CD4-positive, alpha-beta T cell treated with Interleukin-2 at 100 ng/mL for 4 hours (primary cell): Measurements from ENCODE around the gene LONP1.

ENCODE experiments used
- DNase-seq: peaks from one replicate; pipeline ENCODE4 v3.0.0-alpha.2; 2020; ENCODE audit warnings: low spot score

Gene LONP1

GRCh38 chr19:5679289-5680083, 40.5 kb downstream of the LONP1 start:
- no peak for DNase-seq

DNA sequence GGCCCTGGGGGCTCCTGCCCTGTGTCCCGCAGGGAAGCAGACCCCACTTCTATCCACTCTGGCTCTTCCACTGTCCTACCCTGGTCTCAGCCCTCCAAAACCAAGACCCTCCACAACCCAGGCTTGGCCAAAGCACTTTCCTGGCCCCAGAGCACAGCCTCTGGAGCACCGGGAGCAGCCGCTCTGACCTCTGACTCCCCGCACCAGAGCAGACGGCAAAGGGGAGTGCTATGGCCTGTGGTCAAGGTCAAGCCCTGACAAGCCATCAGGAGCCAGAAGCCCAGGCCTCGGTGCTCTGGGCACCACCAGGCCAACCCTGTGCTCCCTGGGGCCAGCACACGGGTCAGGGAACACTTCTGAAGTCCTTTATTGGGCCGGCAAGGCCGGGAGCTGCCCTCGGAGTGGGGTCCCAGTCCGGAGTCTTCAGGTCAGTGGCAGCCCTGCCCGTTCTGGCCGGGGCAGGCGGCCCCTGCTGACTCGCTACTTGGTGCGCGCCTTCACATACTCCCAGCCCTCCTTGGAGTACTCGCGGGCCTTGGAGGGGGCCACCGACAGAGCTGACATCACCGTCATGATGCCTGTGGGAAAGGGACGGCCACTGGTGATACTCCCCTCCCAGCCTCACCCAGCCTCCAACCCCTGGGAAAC, 41.8 kb downstream of the LONP1 start:
- no peak for DNase-seq

DNA sequence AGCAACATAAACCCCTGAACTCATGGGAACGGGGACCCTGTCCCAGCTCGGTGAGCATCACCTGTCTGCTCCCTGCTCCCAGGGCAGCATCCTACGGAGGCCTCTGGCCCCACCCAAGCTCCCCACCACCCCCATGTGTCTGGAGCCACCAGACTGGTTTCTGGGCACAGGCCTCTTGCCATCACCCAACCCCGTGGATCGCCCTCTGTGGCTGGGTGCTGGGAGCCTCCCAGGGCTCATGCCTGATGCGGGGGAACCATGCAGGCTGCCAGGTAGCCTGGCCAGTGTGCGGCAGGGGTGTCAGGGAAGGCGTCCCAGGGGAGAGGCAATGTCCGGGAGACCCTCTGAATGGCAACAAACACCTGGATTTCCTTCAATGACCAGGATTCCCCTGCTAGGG, 42.4 kb downstream of the LONP1 start:
- DNase-seq: no peak

DNA sequence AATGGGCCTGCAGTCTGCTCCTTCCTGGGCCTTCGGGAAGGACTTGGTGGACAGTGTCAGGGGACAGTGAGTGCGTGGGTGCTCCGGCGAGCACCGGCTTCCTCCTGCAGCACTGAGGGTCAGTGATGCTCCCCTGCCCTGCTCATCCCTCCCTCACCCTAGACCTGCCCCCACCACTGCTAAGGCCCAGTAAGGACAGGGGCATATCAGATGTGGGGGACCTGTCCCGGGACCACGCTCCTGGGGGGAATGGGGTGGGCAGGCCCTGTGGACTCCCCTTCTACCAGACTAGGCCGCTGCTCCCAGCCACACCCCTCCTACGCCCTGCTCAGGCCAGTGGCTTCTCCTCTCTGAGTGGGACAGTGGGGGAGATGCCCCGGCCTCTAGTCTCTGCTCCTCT, 42.8 kb downstream of the LONP1 start:
- no peak for DNase-seq

DNA sequence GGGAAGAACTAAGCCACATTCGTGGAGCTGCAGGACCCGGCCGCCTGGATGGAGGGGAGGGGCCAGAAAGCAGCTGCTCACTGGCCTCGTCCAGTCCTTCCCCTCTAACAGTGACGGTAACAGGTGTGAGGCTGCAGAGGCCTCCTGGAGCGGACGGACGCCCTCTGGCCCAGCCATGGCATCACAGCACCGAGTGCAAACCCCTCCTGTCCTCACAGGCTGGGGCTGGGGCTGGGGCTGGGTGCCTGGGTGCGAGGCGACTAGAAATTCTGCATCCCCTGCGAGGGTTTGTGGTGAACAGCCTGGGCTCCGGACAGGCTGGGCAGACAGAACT, 43.2 kb downstream of the LONP1 start:
- DNase-seq: no peak

DNA sequence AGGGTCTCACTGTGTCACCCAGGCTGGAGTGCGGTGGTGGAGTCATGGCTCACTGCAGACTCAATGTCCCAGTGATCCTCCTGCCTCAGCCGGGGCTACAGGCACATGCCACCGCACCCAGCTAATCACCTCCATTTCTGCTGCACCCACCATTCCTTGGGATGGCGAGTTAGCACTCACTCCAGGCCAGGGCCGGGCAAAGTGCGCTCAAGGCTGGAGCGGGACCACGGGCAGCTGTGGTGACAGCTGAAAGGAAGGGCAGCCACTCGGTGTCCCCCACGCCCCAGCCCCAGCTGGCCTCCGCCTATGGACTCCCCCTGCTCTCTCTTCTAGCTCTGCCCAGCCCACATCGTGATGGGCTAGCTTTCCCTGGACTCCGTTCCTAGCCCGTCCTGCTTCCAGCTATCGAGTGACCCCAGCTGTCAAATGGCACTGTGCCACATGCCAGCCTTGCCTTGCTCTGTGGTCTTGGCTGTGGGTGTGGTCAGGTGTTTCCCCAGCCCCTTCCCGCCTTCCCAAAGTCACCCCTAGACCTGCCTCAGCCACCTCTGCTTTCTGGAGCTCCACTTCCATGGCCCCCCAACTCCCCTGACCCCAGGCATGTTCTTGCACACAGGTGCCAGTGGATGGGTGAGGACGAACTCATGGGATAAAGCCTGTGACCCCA, 43.7 kb downstream of the LONP1 start:
- no peak for DNase-seq

GRCh38 chr19:5674714-5675113, 45.2 kb downstream of the LONP1 start:
- DNase-seq: no peak

GRCh38 chr19:5673752-5674151, 46.2 kb downstream of the LONP1 start:
- DNase-seq: no peak

- DNase-seq: no peak
Measured at GRCh38 chr19:5672708-5673459, 47.1 kb downstream of the LONP1 start.

DNA sequence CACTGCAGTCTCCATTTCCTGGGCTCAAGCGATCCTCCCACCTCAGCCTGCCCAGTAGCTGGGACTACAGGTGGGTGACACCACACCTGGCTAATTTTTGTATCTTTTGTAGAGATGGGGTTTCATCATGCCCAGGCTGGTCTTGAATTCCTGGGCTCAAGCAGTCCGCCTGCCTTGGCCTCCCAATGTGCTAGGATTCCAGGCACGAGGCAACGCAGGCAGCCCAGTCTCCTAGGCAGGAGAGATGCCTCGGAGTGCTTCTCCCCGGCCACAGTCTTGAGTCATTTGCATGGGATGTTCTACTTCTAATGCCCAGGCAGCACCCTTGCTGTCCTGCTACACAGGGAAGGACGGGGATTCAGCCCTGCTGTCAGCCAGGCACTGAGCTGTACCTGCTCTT, 48.3 kb downstream of the LONP1 start:
- DNase-seq: no peak

GRCh38 chr19:5669212-5669611, 50.7 kb downstream of the LONP1 start:
- no peak for DNase-seq

DNA sequence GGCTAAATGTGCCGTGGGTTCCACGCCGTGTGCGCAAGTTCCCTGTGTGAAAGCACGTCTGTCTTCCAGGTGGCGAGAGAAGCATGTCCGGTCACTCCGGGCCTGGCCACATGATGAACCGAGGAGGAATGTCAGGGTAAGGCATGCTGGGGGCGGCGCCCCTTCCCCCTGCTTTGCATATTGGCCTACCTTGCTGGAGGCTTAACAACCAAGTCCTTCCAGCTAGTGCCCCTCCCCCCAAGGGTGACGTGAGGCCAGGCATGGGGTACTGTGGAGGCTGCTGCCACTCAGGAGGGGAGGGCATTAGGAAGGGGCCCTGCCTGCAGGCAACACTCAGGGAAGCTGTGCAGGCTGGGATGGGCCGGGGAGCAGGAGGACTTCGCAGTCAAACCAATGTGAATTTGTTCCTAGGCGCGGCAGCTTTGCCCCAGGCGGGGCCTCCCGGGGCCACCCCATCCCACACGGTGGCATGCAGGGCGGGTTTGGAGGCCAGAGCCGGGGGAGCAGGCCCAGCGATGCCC, 52.1 kb downstream of the LONP1 start:
- no peak for DNase-seq

- DNase-seq: no peak
Measured at GRCh38 chr19:5666921-5667610, 52.9 kb downstream of the LONP1 start.

DNA sequence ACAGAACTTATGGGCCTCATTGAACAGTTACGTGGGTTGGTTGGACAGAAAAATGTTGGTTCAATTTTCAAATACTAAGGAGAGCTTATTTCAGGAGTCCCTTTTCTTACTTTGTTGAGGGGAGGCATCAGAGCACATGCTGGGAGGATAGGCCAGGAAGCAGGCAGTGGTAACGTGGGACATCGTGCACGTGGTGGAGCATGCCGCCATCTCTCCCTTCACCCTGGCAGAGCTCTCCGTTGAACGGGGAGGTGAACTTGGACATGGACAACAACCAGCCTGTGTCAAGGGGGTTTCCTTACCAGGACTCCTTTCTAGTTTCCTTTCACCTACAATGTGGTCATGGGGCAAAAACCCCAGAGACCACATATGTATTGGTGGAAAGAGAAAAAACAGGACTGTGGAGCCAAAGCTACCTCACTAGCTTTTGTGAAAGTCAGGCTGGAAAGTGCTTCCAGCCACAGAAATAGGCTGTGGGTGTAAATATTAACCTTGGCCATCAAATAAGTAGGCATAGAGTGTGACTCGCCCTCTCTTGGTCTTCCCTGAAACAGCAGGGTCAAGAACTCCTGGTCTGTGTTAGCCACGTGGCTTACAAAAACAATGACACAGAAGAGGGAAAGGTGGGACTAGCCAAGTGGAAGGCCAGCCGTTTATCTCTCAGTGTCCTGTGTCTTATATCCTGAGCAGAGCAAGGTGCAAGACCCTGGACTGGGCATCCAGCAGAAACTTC, 54.0 kb downstream of the LONP1 start:
- DNase-seq: no peak

GRCh38 chr19:5664515-5664914, 55.4 kb downstream of the LONP1 start:
- DNase-seq: no peak

DNA sequence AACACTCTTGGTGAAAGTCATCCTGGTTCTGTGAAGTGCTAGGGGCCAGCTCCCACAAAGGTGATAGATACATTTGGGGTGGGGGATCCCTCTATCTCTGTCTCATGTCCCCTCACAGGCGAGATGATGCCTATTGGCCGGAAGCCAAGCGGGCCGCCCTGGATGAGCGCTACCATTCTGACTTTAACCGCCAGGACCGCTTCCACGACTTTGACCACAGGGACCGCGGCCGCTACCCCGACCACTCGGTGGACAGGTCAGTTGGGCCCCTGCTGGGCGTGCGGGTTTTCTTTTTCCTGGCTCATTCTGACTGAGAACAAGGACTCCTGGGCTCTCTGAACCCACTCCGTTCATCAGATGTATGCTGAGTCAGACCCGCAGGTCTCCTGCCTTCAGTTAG, 56.0 kb downstream of the LONP1 start:
- DNase-seq: no peak

- no peak for DNase-seq
Measured at GRCh38 chr19:5661483-5661882, 58.5 kb downstream of the LONP1 start.

DNA sequence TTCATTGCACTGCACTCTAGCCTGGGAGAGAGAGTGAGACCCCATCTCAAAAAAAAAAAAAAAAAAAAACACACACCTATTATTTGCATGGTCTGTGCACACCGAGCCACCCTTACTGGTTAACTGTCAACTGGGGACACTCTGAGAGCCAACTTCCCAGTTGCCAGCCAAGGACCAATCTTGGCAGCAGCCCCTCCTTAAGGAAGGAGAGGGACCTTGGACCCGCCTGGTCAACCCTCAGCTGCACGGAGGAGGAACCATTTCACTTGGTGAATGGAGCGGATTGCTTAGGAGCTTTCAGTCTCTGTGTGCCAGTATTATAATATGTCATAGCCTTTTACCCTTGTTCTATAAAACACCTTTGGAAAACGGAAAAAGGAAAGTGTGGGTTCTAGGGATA, 64.5 kb downstream of the LONP1 start:
- DNase-seq: no peak

- DNase-seq: no peak
Measured at GRCh38 chr19:5654931-5655330, 65.0 kb downstream of the LONP1 start.

DNA sequence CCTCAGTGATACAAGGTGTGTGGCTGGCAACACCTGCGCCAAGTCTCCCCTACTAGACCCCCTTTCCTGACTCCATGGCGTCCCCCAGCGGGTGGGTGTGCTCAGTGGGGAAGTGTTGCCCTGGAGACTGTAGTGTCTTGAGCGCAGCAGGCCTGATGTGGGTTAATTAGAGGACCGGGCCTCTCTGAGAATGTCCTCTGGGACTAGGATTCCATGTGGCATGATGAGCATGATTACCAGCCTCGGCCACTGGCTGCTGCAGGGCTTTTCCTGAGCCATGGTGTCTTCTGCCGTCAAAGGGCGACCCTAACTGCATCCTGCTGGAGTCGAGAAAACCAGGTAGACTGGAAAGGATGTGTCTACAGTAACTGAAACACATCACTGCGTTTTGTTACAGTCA, 67.7 kb downstream of the LONP1 start:
- no peak for DNase-seq

DNA sequence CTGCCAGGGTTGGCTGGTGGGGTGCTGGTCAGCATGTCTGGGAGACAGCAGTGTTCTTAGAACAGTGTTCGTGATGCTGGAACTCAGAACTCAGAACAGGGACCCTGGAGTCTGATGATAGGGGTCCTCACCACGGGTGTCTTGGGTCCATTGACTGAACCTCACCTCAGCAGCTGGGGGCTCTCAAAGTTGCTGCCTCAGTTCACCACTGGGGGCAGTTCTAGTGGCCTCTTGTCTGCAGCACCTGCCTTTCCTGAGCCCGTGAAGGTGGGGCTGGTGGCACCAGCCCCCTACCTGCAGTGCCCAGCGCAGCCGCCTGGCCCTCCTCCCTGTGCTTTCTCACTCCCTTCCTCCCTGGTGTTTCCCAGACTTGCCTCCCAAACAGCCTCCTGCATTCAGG, 68.6 kb downstream of the LONP1 start:
- no peak for DNase-seq
